HUES64 (cell line): ENCODE data around the gene ZNF516.

Experiments
- H3K27ac ChIP-seq: 2 replicates; pipeline ENCODE4 v1.7.0; 2013; ENCODE audit warnings: low read depth, low read length, inconsistent platforms
- H3K27me3 ChIP-seq: 2 replicates; pipeline ENCODE4 v1.6.1; 2013; ENCODE audit warnings: mild to moderate bottlenecking, low read length; ENCODE audit not compliant: insufficient read depth
- H3K36me3 ChIP-seq: 2 replicates; pipeline ENCODE4 v1.6.1; 2013; ENCODE audit warnings: mild to moderate bottlenecking, low read length; ENCODE audit not compliant: insufficient read depth
- H3K4me1 ChIP-seq: 2 replicates; pipeline ENCODE4 v1.6.1; 2013; ENCODE audit warnings: mild to moderate bottlenecking, low read length, moderate library complexity; ENCODE audit not compliant: insufficient read depth
- H3K4me3 ChIP-seq: 2 replicates; pipeline ENCODE4 v1.5.1; 2013; ENCODE audit warnings: mild to moderate bottlenecking, low read length, moderate library complexity
- H3K9ac ChIP-seq: 2 replicates; pipeline ENCODE4 v1.6.1; 2013; ENCODE audit warnings: mild to moderate bottlenecking, low read depth, low read length
- H3K9me3 ChIP-seq: 2 replicates; pipeline ENCODE4 v1.6.1; 2013; ENCODE audit warnings: low read depth, low read length; ENCODE audit not compliant: insufficient read depth
- WGBS: fragments of 150-250, 120-280 bp; methylation state at CpG from one replicate; pipeline ENCODE4 v1.1.7; 2013; ENCODE audit warnings: missing lambda C conversion rate; 5-methylcytosine and 5-hydroxymethylcytosine counted together

The ZNF516 gene

DNA sequence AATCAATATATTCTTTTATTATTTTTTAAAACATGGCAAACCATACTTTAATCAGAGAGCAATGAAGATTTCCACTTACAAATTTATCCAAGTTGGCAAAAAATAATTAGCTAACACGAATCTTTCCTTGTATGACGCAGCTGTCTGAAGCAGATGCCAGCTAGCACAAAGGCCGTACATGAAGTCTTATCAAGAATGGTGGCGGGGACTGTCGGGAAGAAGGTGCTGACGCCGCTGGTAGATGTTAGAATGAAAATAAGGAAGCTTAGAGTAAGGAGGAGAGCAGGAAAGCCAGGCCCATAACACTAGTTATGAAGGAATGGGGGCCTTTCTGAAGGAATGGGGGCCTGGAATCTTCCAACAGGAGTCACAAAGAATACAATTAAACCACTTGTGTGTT, 96.7 kb downstream of the ZNF516 start:
- Histone ChIP-seq H3K27me3 (no peaks in the 10 kb centered on the region), H3K36me3 (no peaks in the 10 kb centered on the region), H3K4me1 (peaks cover 4% of the 10 kb centered on the region; the same call in 1 of the 2 replicates), H3K27ac (no peak overlapping the region), H3K9me3 (no peaks in the 10 kb centered on the region), H3K4me3 (no peak overlapping the region), H3K9ac (no peak overlapping the region)
- 95% methylated on average over 7 of the region's 7 CpGs for WGBS

DNA sequence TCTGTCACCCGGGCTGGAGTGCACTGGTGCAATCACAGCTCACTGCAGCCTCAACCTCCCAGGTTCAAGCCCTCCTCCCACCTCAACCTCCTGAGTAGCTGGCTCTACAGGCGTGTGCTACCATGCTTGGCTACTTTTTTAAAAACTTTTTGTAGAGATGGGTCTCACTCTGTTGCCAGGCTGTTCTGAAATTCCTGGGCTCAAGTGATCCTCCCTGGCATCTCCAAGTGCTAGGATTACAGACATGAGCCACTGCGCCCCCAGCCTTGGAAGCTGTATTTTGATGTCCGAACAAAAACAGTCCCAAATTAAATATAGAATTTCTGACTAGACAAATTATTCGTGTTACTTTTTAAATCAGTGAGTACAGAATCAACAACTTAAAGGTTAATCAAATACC, 97.4 kb downstream of the ZNF516 start:
- Histone ChIP-seq H3K9me3 (no peaks in the 10 kb centered on the region), H3K36me3 (no peaks in the 10 kb centered on the region), H3K27ac (no peak overlapping the region), H3K27me3 (no peaks in the 10 kb centered on the region), H3K4me3 (no peak overlapping the region), H3K9ac (no peak overlapping the region), H3K4me1 (peaks cover 4% of the 10 kb centered on the region; the same call in 1 of the 2 replicates)
- WGBS, result 95% methylated on average over 5 of the region's 5 CpGs

DNA sequence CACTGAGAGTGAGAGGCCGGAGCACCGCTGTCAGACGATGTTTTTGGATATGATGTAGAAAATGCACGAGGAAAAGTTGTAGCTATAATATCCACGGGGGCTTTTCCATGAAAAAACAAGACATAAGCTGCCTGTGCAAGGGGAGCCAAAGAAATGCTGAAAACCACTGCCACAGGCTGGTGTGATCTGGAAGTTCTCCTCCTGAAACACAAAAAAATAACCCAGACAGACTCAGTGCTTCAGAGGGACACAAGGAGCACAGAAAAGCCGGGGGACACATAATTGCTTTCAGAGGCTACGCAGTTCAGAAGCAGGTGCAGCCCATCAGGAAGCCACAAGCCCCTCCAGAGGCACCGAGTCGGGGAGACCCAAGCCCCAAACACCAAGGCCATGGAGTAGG, 98.2 kb downstream of the ZNF516 start:
- no peaks in the 10 kb centered on the region for H3K36me3 ChIP-seq
- H3K4me1 ChIP-seq, result peaks cover 4% of the 10 kb centered on the region; the same call in 1 of the 2 replicates
- no peaks in the 10 kb centered on the region for H3K9me3 ChIP-seq
- H3K27me3 ChIP-seq, result no peaks in the 10 kb centered on the region
- H3K9ac ChIP-seq, result no peak overlapping the region
- H3K27ac ChIP-seq, result no peak overlapping the region
- WGBS, result 95% methylated on average over 9 of the region's 9 CpGs
- no peak overlapping the region for H3K4me3 ChIP-seq

DNA sequence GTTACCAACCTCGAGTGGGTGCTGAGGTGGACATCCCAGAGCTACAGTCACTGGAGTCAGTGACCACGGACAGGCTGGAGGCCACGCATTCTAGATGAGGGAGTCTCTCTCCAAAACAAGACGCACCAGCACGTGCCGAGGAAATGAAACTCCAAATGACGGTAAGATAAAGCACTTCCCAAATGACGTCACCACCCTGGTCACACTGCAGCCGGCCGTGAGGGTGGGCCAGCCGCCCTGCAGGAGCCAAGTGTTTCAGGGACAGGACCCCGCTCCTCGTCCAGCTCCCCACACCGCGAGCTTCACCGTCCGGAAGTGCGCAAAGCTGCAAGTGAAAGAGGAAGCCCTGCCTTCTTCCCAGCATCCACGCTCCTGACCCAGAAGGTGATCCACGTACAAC, 99.4 kb downstream of the ZNF516 start:
- no peaks in the 10 kb centered on the region for H3K27me3 ChIP-seq
- no peaks in the 10 kb centered on the region for H3K36me3 ChIP-seq
- no peak overlapping the region for H3K4me3 ChIP-seq
- H3K9me3 ChIP-seq, result no peaks in the 10 kb centered on the region
- no peak overlapping the region for H3K9ac ChIP-seq
- peaks cover 4% of the 10 kb centered on the region; the same call in 1 of the 2 replicates for H3K4me1 ChIP-seq
- H3K27ac ChIP-seq, result no peak overlapping the region
- 94% methylated on average over 20 of the region's 20 CpGs for WGBS

DNA sequence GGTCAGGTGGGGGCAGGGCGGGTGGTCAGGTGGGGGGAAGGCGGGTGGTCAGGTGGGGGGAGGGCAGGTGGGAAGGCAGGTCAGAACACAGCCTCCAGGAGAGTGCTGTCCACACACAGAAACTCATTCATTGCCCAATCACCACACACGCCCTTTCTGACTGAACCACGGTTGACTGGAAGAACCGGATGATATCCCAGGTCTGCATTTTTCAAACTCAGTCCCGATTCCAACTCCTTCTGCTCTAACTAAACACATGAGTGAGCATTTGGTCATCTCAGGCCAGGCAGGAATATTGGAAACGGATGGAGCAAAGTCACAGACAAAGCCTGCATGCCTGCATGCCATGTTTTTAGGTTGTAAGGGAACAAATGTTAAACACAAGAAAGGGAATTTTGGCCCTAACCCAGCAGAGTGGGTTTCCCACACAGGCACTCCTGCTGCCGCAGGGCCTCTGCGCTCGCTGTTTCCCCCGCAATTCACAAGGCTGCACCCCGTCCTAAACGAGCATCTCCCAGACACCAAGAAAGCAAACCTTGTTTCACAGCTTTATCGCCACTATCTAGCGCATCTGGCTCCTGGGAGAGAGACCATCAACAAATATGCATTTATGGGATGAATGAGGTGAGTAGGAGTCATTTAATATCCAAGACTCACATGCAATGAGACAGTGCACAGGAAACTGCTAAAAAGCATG, 100.1 kb downstream of the ZNF516 start:
- Histone ChIP-seq H3K27ac (no peak overlapping the region), H3K9ac (no peak overlapping the region)
- 94% methylated on average over 13 of the region's 15 CpGs for WGBS

DNA sequence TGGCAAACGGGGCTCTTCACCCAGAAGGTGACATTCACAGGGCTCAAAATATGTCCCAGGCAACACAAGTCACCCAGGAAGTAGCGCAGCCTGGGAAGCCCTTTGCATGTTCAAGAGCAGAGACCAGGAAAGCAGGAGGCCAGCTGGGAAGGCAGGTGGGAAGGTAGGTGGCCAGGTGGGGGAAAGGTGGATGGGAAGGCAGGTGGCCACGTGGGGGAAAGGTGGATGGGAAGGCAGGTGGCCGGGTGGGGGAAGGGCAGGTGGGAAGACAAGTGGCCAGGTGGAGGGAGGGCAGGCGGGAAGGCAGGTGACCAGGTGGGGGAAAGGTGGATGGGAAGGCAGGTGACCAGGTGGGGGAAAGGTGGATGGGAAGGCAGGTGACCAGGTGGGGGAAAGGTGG, 102.7 kb downstream of the ZNF516 start:
- H3K9me3 ChIP-seq, result no peaks in the 10 kb centered on the region
- no peak overlapping the region for H3K9ac ChIP-seq
- WGBS, result 89% methylated on average over 5 of the region's 5 CpGs
- H3K36me3 ChIP-seq, result no peaks in the 10 kb centered on the region
- H3K4me1 ChIP-seq, result no peaks in the 10 kb centered on the region
- no peak overlapping the region for H3K27ac ChIP-seq
- no peak overlapping the region for H3K4me3 ChIP-seq
- no peaks in the 10 kb centered on the region for H3K27me3 ChIP-seq

More for the DNA sequence above, 100.1 kb downstream of the ZNF516 start:
- H3K4me3 ChIP-seq, result no peak overlapping the region
- no peaks in the 10 kb centered on the region for H3K36me3 ChIP-seq
- H3K27me3 ChIP-seq, result no peaks in the 10 kb centered on the region
- H3K4me1 ChIP-seq, result peaks cover 4% of the 10 kb centered on the region; the same call in 1 of the 2 replicates
- no peaks in the 10 kb centered on the region for H3K9me3 ChIP-seq

DNA sequence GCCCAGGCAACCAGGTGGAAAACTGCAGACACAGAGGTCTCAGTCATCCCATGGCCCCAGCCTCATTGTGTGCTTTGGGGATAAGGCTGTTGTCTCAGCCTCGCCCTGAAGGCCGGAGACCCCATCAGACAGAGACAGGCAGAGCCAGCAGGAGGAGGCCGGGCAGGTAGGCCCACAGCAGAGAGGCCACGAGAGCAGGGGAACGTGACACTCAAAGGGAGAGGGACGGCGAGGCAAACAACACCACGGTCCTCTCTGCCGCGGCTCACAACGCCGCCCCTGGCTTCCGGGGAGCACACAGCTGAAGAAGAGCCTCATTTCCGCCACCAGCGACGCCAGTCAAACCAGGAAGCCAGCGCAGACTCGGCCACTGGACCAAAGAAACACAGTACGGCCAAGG, 103.3 kb downstream of the ZNF516 start:
- H3K9ac ChIP-seq, result no peak overlapping the region
- no peak overlapping the region for H3K4me3 ChIP-seq
- H3K27me3 ChIP-seq, result no peaks in the 10 kb centered on the region
- 94% methylated on average over 19 of the region's 19 CpGs for WGBS
- no peak overlapping the region for H3K27ac ChIP-seq
- H3K36me3 ChIP-seq, result no peaks in the 10 kb centered on the region
- H3K9me3 ChIP-seq, result no peaks in the 10 kb centered on the region
- no peaks in the 10 kb centered on the region for H3K4me1 ChIP-seq

DNA sequence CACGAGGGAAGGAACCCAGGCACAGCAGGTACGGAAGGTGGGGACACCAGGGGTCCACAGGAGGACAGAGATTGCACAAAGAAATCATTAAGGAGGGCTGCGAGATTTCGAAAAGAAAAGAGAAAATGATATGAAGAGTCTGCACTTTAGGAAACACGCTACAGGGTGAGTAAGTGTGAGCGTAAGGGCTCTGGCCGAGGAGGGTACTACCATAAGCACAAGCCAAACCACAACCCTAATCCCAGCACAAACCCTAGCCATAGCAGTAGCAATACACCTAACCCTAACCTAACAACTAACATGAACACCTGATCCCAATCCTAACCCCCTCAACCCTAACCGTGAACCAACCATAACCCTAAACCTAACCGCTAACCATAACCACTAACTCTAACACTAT, 104.0 kb downstream of the ZNF516 start:
- H3K4me1 ChIP-seq, result no peaks in the 10 kb centered on the region
- H3K4me3 ChIP-seq, result no peak overlapping the region
- no peak overlapping the region for H3K27ac ChIP-seq
- H3K9ac ChIP-seq, result no peak overlapping the region
- 88% methylated on average over 9 of the region's 9 CpGs for WGBS
- H3K36me3 ChIP-seq, result no peaks in the 10 kb centered on the region
- no peaks in the 10 kb centered on the region for H3K27me3 ChIP-seq
- no peaks in the 10 kb centered on the region for H3K9me3 ChIP-seq

DNA sequence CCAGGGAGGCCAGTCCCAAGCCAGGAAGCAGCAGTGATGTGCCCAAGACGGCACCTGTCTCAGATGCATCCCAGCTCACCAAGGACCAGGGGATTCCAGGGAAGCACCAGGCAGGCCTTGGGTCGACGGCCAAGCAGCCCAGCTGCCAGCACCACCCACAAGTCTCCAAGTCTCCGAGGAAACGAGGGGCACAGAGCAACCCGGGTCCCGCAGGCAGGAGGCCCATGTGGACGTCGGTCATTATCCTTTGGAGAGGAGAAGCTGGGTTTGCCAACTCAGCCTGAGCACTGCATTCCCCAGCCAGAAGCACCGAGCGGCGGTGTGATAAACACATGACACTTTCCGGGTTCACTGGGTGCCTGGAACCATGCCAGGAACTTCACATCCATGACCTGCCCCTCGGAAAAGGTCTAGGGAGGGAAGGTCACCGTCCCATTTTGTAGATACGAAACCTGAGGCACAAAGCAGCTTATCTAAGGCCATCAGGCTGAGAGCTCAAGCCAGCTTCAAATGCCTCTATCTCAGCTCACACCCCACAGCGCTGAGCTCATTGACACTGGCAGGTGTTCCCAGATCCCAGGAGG, 104.5 kb downstream of the ZNF516 start:
- no peak overlapping the region for H3K4me3 ChIP-seq
- H3K27ac ChIP-seq, result no peak overlapping the region
- no peaks in the 10 kb centered on the region for H3K27me3 ChIP-seq
- no peaks in the 10 kb centered on the region for H3K4me1 ChIP-seq
- no peaks in the 10 kb centered on the region for H3K36me3 ChIP-seq
- no peaks in the 10 kb centered on the region for H3K9me3 ChIP-seq
- H3K9ac ChIP-seq, result no peak overlapping the region
- WGBS, result 91% methylated on average over 17 of the region's 17 CpGs

DNA sequence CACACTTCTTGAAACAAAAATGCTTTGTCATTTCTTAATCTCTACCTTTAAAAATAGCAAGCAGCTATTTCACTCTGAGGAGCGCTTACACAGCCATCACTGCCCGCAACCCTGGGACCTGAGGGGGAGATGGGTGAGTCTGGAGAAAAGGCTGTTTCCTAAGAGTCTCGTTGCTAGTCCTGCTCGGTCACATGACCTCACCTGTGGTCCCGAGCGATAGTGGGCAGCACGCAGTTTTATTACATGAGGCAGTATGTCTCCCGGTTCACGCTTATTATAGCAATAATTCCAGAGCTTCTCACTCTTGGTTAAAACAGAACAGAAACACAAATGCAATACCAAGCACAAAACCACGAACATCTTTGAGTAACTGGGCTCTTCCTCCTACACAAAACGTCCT, 105.3 kb downstream of the ZNF516 start:
- 89% methylated on average over 11 of the region's 11 CpGs for WGBS
- Histone ChIP-seq H3K4me3 (no peak overlapping the region), H3K27me3 (no peaks in the 10 kb centered on the region), H3K27ac (no peak overlapping the region), H3K4me1 (no peaks in the 10 kb centered on the region), H3K9ac (no peak overlapping the region), H3K9me3 (no peaks in the 10 kb centered on the region), H3K36me3 (no peaks in the 10 kb centered on the region)

DNA sequence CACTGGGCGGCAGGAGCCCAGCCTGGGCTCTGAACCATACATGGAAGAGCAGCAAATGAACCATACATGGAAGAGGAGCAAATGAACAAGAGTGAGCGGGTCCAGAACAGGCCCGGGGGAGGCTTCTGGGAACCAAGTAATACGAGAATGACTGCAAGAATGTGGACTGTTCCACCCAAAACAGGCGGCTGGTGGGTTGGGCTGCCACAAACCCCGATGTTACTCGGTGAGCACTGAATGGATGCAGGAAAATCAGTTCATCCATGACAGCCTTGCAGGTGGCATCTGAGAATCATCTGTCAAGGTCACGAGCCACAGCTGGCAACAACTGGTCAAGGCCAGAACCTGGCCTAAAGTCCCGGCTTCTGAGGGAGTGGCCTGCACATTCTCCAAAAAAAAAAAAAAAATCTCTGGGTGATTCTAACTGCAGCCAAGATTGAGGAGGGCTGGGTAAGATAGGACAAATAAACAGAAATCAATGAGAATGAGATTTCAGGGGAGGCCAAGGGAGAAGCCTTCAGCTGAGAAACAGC, 106.1 kb downstream of the ZNF516 start:
- Histone ChIP-seq H3K36me3 (no peaks in the 10 kb centered on the region), H3K27ac (no peak overlapping the region), H3K27me3 (no peaks in the 10 kb centered on the region), H3K9ac (no peak overlapping the region), H3K4me1 (no peaks in the 10 kb centered on the region), H3K4me3 (no peak overlapping the region), H3K9me3 (no peaks in the 10 kb centered on the region)
- WGBS, result 97% methylated on average over 9 of the region's 9 CpGs
